PC-9 (cell line): ENCODE measurements around the gene GMFB. TPM values are rescaled to one million over a fixed set of nuclear protein-coding genes. Genes with fewer than 3 reads are reported as not detected.

Experiments used
- BruUV-seq: library from RNA; stranded (reverse); fragments of 400-500 nt; replicated peaks from 2 replicates; lab custom pipeline; 2021; lab: Mats Ljungman, UMichigan
- CTCF ChIA-PET: fragments of 300-600 bp; sonication (Branson Sonifier 250); formaldehyde crosslinking; loops from one replicate; lab custom pipeline; 2022; ENCODE audit warnings: antibody characterized with exemption; lab: Charles Lee
- POLR2A ChIA-PET: fragments of 300-600 bp; sonication (Branson Sonifier 250); formaldehyde crosslinking; loops from one replicate; lab custom pipeline; 2022; ENCODE audit warnings: antibody characterized with exemption; ENCODE audit not compliant: unreplicated experiment; lab: Charles Lee
- DNase-seq, 2 experiments: peaks; one replicate each; pipeline versions ENCODE4 v3.0.0 to v3.0.0-alpha.2; 2015 to 2022; ENCODE audit warnings: mixed read lengths in 1 of 2
- H2AFZ ChIP-seq: fragments of 200-600 bp; sonication (generic); 2 replicates; pipeline ENCODE4 v1.8.1; 2017; ENCODE audit warnings: antibody characterized with exemption
- H3F3A ChIP-seq: fragments of 200-600 bp; sonication (generic); 2 replicates; pipeline ENCODE4 v1.8.1; 2017; ENCODE audit warnings: antibody characterized with exemption, mild to moderate bottlenecking, low read depth; ENCODE audit not compliant: insufficient read depth
- H3K27ac ChIP-seq: fragments of 200-600 bp; sonication (generic); 2 replicates; pipeline ENCODE4 v1.6.1; 2016; ENCODE audit warnings: mixed run types
- H3K27me3 ChIP-seq: fragments of 200-600 bp; sonication (generic); 2 replicates; pipeline ENCODE4 v1.6.1; 2016; ENCODE audit warnings: low read depth, mixed run types; ENCODE audit not compliant: insufficient read depth
- H3K36me3 ChIP-seq: fragments of 200-600 bp; sonication (generic); 2 replicates; pipeline ENCODE4 v1.6.1; 2016; ENCODE audit warnings: low read depth, mixed run types
- H3K4me1 ChIP-seq: fragments of 200-600 bp; sonication (generic); replicated peaks from 2 replicates; pipeline ENCODE4 v1.6.1; 2016; ENCODE audit warnings: mixed run types; ENCODE audit not compliant: insufficient read depth
- H3K4me2 ChIP-seq: fragments of 200-600 bp; sonication (generic); 2 replicates; pipeline ENCODE4 v1.6.1; 2017; ENCODE audit warnings: mixed run types
- H3K4me3 ChIP-seq: fragments of 200-600 bp; sonication (generic); 2 replicates; pipeline ENCODE4 v1.6.1; 2016; ENCODE audit warnings: mixed run types
- H3K79me2 ChIP-seq: fragments of 200-600 bp; sonication (generic); 2 replicates; pipeline ENCODE4 v1.6.1; 2017; ENCODE audit warnings: low read depth, mixed run types
- H3K9me2 ChIP-seq: fragments of 200-600 bp; sonication (generic); 2 replicates; pipeline ENCODE4 v1.8.1; 2017; ENCODE audit warnings: mild to moderate bottlenecking; ENCODE audit not compliant: insufficient read depth
- H3K9me3 ChIP-seq: fragments of 200-600 bp; sonication (generic); 2 replicates; pipeline ENCODE4 v1.8.1; 2016; ENCODE audit warnings: low read depth; ENCODE audit not compliant: insufficient read depth
- H4K20me1 ChIP-seq: fragments of 200-600 bp; sonication (generic); 2 replicates; pipeline ENCODE4 v1.8.1; 2017; ENCODE audit not compliant: insufficient read depth
- EZH2 ChIP-seq: fragments of 200-600 bp; sonication (generic); IDR thresholded peaks from 2 replicates; pipeline ENCODE4 v1.8.0; 2017; ENCODE audit warnings: antibody characterized with exemption, low read depth
- intact Hi-C: fragments of 100-400 bp; cut with micrococcal nuclease; formaldehyde crosslinking; loops from one replicate; pipeline ENCODE4 v1.10.0; 2022; ENCODE audit not compliant: unreplicated experiment
- total RNA-seq: library from RNA; stranded (reverse); gene quantifications from 2 replicates; pipeline ENCODE4 v1.2.3, GENCODE V29; 2021
- TF ChIP-seq, protein P1 (sequence below): fragments of 200-600 bp; sonication (generic); conservative IDR thresholded peaks from 2 replicates; pipeline ENCODE4 v1.6.1; 2017; ENCODE audit warnings: mixed run types, antibody characterized with exemption, mild to moderate bottlenecking, moderate library complexity

The GMFB gene
- total RNA-seq, 1 experiment from 2014 or later, result 35.5 TPM

DNA sequence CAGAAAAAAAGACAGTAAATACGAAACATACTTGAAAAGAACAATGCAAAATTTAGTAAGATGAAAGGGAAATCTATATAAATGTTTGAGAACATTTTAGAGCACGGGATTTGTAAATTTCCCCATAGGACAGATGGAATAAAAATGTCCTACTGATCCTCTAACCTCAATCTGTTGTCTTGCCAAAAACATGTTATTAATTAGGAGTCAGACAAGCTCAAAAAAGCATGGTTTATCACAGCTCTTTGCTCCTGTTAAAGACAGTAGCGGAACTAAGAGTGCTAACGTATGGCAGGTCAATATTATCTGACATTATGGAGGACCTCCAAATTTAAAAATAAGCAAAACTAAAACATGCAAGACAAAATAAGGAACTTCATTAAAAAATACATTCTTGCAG lies 12.9 kb downstream of the GMFB start:
- H4K20me1 ChIP-seq, result no peaks in the 10 kb centered on the region
- TF ChIP-seq, protein P1, sequence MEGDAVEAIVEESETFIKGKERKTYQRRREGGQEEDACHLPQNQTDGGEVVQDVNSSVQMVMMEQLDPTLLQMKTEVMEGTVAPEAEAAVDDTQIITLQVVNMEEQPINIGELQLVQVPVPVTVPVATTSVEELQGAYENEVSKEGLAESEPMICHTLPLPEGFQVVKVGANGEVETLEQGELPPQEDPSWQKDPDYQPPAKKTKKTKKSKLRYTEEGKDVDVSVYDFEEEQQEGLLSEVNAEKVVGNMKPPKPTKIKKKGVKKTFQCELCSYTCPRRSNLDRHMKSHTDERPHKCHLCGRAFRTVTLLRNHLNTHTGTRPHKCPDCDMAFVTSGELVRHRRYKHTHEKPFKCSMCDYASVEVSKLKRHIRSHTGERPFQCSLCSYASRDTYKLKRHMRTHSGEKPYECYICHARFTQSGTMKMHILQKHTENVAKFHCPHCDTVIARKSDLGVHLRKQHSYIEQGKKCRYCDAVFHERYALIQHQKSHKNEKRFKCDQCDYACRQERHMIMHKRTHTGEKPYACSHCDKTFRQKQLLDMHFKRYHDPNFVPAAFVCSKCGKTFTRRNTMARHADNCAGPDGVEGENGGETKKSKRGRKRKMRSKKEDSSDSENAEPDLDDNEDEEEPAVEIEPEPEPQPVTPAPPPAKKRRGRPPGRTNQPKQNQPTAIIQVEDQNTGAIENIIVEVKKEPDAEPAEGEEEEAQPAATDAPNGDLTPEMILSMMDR, result no peak
- TF ChIP-seq EZH2, result no peak
- no peak overlapping the region for H3K4me3 ChIP-seq
- no TSS peak for BruUV-seq
- intact Hi-C loops, result no loop called here
- H3K9me3 ChIP-seq, result no peaks in the 10 kb centered on the region; the same call in 1 of the 2 replicates
- no peak for DNase-seq
- H3K79me2 ChIP-seq, result peaks cover 6% of the 10 kb centered on the region; the same call in 1 of the 2 replicates
- H2AFZ ChIP-seq, result no peak overlapping the region
- H3K27ac ChIP-seq, result no peak overlapping the region
- ChIA-PET CTCF (no interaction called here), POLR2A (no interaction called here)
- H3K36me3 ChIP-seq, result 0 out of 2 replicates have a peak, but pooled peaks cover 17% of the 10 kb centered on the region
- H3K9me2 ChIP-seq, result no peaks in the 10 kb centered on the region; the same call in 1 of the 2 replicates
- no peak overlapping the region for H3K4me2 ChIP-seq
- H3K4me1 ChIP-seq, result peaks cover 11% of the 10 kb centered on the region
- peaks cover 14% of the 10 kb centered on the region for H3F3A ChIP-seq
- no peaks in the 10 kb centered on the region for H3K27me3 ChIP-seq

- H3K4me1 ChIP-seq, result peaks cover 5% of the 10 kb centered on the region
Measured at GRCh38 chr14:54475187-54475899, 13.4 kb downstream of the GMFB start.

DNA sequence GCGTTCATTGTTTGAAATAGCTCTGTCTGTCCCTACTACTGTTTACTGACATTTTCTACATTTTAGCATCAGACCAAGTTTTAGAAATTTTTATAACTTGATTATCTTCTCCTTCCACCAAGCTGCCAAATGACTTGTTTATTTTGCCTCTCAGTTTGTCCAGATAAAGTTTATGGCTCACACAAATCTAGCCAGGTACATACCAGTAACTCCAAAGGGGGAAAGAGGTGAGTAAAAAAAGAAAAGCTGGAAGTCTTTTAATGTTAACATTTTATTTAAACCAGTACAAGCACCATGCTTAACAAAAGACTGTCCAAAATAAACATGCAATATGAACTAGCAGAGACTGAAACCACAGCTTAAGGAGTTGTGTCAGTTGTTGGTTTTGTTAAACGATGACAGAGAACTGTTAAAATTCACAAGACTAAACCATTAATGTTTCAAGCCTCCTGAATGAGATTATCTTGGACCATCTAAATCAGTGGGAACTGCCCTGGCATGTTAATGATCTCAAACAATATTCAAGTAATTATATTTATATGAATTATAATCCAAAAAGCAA lies 14.5 kb downstream of the GMFB start:
- Histone ChIP-seq H3K4me1 (no peaks in the 10 kb centered on the region), H3K9me3 (no peaks in the 10 kb centered on the region; the same call in 1 of the 2 replicates), H3K9me2 (no peaks in the 10 kb centered on the region), H3K27ac (no peak overlapping the region), H3K4me2 (no peak overlapping the region), H3F3A (no peaks in the 10 kb centered on the region; the same call in 1 of the 2 replicates), H4K20me1 (no peaks in the 10 kb centered on the region), H2AFZ (no peak overlapping the region), H3K27me3 (no peaks in the 10 kb centered on the region), H3K4me3 (no peak overlapping the region), H3K79me2 (no peaks in the 10 kb centered on the region; the same call in 1 of the 2 replicates), H3K36me3 (0 out of 2 replicates have a peak, but pooled peaks cover 13% of the 10 kb centered on the region)
- TF ChIP-seq, protein P1, result no peak
- no peak for TF ChIP-seq EZH2
- POLR2A ChIA-PET, result no interaction called here
- intact Hi-C loops, result no loop called here
- CTCF ChIA-PET, result no interaction called here
- BruUV-seq, result no TSS peak
- DNase-seq, result no peak

More at GRCh38 chr14:54475187-54475899, 13.4 kb downstream of the GMFB start:
- Histone ChIP-seq H3K36me3 (0 out of 2 replicates have a peak, but pooled peaks cover 17% of the 10 kb centered on the region), H3K4me3 (no peak overlapping the region), H3K27me3 (no peaks in the 10 kb centered on the region), H2AFZ (no peak overlapping the region), H3K27ac (no peak overlapping the region), H4K20me1 (no peaks in the 10 kb centered on the region), H3K79me2 (peaks cover 3% of the 10 kb centered on the region; the same call in 1 of the 2 replicates), H3K4me2 (no peak overlapping the region), H3F3A (peaks cover 8% of the 10 kb centered on the region), H3K9me3 (no peaks in the 10 kb centered on the region; the same call in 1 of the 2 replicates), H3K9me2 (no peaks in the 10 kb centered on the region; the same call in 1 of the 2 replicates)
- no TSS peak for BruUV-seq
- intact Hi-C loops, result no loop called here
- ChIA-PET CTCF (no interaction called here), POLR2A (no interaction called here)
- DNase-seq, result no peak
- TF ChIP-seq, protein P1, result no peak
- no peak for TF ChIP-seq EZH2
